ENCODE data around the gene TRRAP.

TRRAP gene

GRCh38 chr7:99002827-99003212 is 124.5 kb downstream of the TRRAP start:
- no peak overlapping the region for H3K4me3 ChIP-seq (ENCODE audit: low read length)
- no peaks in the 10 kb centered on the region for H3K9me3 ChIP-seq (ENCODE audit: low read length)
- no peaks in the 10 kb centered on the region for H3K4me1 ChIP-seq (ENCODE audit: insufficient read depth, low read length)
- no peak overlapping the region for H2AFZ ChIP-seq (ENCODE audit: low read depth, low read length)
- no peaks in the 10 kb centered on the region for H3K27me3 ChIP-seq (ENCODE audit: insufficient read depth, low read length)
- H3K36me3 ChIP-seq (ENCODE audit: insufficient read depth, low read length) = peaks cover 72% of the 10 kb centered on the region

GRCh38 chr7:99003419-99003818 is 125.1 kb downstream of the TRRAP start:
- no peak overlapping the region for H3K4me3 ChIP-seq (ENCODE audit: low read length)

GRCh38 chr7:99004216-99004615 is 125.9 kb downstream of the TRRAP start:
- Histone ChIP-seq H3K4me1 (ENCODE audit: insufficient read depth, low read length) (no peaks in the 10 kb centered on the region), H3K36me3 (ENCODE audit: insufficient read depth, low read length) (peaks cover 72% of the 10 kb centered on the region), H3K4me3 (ENCODE audit: low read length) (no peak overlapping the region), H3K27me3 (ENCODE audit: insufficient read depth, low read length) (no peaks in the 10 kb centered on the region), H3K9me3 (ENCODE audit: low read length) (no peaks in the 10 kb centered on the region), H2AFZ (ENCODE audit: low read depth, low read length) (no peak overlapping the region)

More at GRCh38 chr7:99003419-99003818, 125.1 kb downstream of the TRRAP start:
- H3K4me1 ChIP-seq (ENCODE audit: insufficient read depth, low read length) = no peaks in the 10 kb centered on the region
- H3K36me3 ChIP-seq (ENCODE audit: insufficient read depth, low read length) = peaks cover 73% of the 10 kb centered on the region
- no peaks in the 10 kb centered on the region for H3K9me3 ChIP-seq (ENCODE audit: low read length)
- H2AFZ ChIP-seq (ENCODE audit: low read depth, low read length) = no peak overlapping the region
- H3K27me3 ChIP-seq (ENCODE audit: insufficient read depth, low read length) = no peaks in the 10 kb centered on the region

GRCh38 chr7:99004781-99005500 is 126.6 kb downstream of the TRRAP start:
- Histone ChIP-seq H3K27me3 (ENCODE audit: insufficient read depth, low read length) (no peaks in the 10 kb centered on the region), H3K4me3 (ENCODE audit: low read length) (no peak overlapping the region), H3K36me3 (ENCODE audit: insufficient read depth, low read length) (peaks cover 74% of the 10 kb centered on the region), H3K9me3 (ENCODE audit: low read length) (no peaks in the 10 kb centered on the region), H3K4me1 (ENCODE audit: insufficient read depth, low read length) (no peaks in the 10 kb centered on the region), H2AFZ (ENCODE audit: low read depth, low read length) (no peak overlapping the region)

DNA sequence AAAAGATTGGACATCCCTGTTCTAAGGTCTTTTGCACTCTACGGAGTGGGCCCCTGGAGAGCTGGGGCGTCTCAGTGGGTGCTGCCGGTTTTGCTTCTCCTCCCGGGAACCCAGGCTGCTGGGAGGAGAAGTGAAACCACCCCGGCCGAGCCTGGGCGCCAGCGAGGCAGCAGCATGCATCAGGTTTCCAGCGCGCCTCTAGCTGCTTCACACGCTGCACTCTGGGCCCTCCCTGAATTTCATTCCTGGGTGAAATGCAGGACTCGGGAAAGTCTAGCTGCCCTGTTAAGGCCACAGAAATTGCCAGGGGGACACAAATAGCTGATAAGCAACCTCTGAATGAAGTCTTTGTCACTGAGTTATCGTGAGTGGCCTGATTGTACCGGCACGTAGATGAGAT is 127.4 kb downstream of the TRRAP start:
- Histone ChIP-seq H2AFZ (ENCODE audit: low read depth, low read length) (no peak overlapping the region), H3K4me1 (ENCODE audit: insufficient read depth, low read length) (no peaks in the 10 kb centered on the region), H3K27me3 (ENCODE audit: insufficient read depth, low read length) (no peaks in the 10 kb centered on the region), H3K4me3 (ENCODE audit: low read length) (no peak overlapping the region), H3K9me3 (ENCODE audit: low read length) (no peaks in the 10 kb centered on the region), H3K36me3 (ENCODE audit: insufficient read depth, low read length) (peaks cover 74% of the 10 kb centered on the region)

DNA sequence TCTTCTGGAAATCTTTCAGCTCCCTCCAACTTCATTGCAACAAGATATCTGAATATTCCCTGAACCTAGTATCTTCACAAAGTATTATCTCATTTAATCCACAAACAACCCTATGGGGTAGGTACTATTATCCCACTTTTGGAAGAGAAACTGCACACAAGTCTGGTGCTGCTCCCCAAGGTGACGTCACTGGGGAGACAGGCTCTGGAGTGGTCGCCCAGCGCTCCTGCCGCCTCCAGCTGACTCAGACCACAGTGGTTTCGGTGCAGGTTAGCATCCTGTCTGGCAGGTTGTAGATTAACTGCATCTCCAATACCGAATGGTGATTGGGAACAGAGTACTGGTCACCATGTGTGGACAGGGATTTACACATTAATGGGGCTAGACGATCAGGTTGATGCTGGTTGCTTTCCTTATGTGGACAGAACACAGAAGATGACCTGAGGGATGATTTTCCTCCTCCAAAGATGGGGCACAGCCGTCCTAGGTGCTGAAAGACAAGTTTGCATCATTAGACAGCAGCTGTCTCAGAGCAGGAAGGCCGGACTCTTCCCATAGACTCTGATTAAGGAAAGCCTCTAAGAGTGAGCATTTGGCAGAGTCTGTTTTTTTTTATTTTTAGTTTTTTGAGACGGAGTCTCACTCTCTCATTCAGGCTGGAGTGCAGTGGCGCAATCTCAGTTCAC is 128.6 kb downstream of the TRRAP start:
- Histone ChIP-seq H3K4me3 (ENCODE audit: low read length) (no peak overlapping the region), H3K4me1 (ENCODE audit: insufficient read depth, low read length) (no peaks in the 10 kb centered on the region), H3K27me3 (ENCODE audit: insufficient read depth, low read length) (no peaks in the 10 kb centered on the region), H3K36me3 (ENCODE audit: insufficient read depth, low read length) (peaks cover 81% of the 10 kb centered on the region), H2AFZ (ENCODE audit: low read depth, low read length) (no peak overlapping the region), H3K9me3 (ENCODE audit: low read length) (no peaks in the 10 kb centered on the region)

- no peaks in the 10 kb centered on the region for H3K27me3 ChIP-seq (ENCODE audit: insufficient read depth, low read length)
These were observed 129.9 kb downstream of the TRRAP start for GRCh38 chr7:99008181-99008631.

DNA sequence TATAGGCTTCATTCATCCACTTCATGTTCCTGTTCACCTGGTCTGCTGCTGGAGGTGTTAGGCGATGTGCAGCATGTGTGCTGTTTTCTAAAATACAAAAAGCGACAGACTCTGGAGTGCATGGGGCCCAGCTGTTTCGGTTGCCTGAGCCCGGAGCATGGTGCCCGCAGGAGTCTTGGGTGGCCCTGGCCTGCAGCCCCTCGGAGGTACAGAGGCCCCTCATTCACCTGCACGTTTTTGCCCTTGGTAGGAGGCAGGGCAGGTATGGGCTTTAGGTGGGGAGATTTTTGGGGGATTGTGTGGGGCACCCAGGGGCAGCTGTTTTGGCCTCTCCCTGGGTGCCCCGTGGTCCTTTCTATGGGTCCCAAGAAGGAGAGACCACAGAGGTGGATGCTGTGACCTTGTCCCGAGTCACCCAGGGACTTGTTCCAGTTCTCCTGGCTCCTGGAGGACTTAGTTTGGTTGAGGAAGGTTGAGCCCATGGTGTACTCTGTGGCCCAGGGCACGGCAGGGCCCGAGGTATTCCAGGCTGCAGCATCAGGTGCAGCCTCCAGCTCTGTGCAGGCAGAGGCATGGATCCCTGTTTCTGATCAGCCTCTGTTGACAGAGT is 130.7 kb downstream of the TRRAP start:
- peaks cover 85% of the 10 kb centered on the region for H3K36me3 ChIP-seq (ENCODE audit: insufficient read depth, low read length)

More at GRCh38 chr7:99008181-99008631, 129.9 kb downstream of the TRRAP start:
- no peaks in the 10 kb centered on the region for H3K4me1 ChIP-seq (ENCODE audit: insufficient read depth, low read length)
- no peak overlapping the region for H2AFZ ChIP-seq (ENCODE audit: low read depth, low read length)
- H3K36me3 ChIP-seq (ENCODE audit: insufficient read depth, low read length) = peaks cover 81% of the 10 kb centered on the region
- no peaks in the 10 kb centered on the region for H3K9me3 ChIP-seq (ENCODE audit: low read length)
- no peak overlapping the region for H3K4me3 ChIP-seq (ENCODE audit: low read length)

DNA sequence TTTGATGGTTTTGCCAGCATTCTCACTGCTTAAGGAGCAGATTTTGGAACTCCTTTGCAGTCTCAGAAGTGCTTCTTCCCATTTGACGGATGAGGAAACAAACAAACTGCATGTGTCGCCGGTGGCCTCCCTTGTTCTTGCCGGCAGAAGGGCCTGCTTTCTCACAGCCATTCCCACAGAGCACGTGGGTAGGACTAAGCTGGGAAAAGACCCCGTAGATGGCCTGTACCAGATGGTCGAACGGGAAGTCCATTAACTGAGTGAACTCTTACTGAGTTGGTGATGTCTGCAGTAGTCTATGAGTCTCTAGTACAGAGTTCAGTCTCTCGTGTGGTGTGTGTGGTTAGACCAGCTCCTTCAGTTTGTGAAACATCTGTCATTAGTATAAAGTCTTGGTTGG is 131.9 kb downstream of the TRRAP start:
- H3K36me3 ChIP-seq (ENCODE audit: insufficient read depth, low read length) = peaks cover 84% of the 10 kb centered on the region
- H3K4me1 ChIP-seq (ENCODE audit: insufficient read depth, low read length) = no peaks in the 10 kb centered on the region
- no peak overlapping the region for H2AFZ ChIP-seq (ENCODE audit: low read depth, low read length)
- peaks cover 4% of the 10 kb centered on the region for H3K9me3 ChIP-seq (ENCODE audit: low read length)
- H3K27me3 ChIP-seq (ENCODE audit: insufficient read depth, low read length) = no peaks in the 10 kb centered on the region
- H3K4me3 ChIP-seq (ENCODE audit: low read length) = no peak overlapping the region

More for the DNA sequence above, 130.7 kb downstream of the TRRAP start:
- Histone ChIP-seq H3K27me3 (ENCODE audit: insufficient read depth, low read length) (no peaks in the 10 kb centered on the region), H3K9me3 (ENCODE audit: low read length) (no peaks in the 10 kb centered on the region), H3K4me3 (ENCODE audit: low read length) (no peak overlapping the region), H2AFZ (ENCODE audit: low read depth, low read length) (no peak overlapping the region), H3K4me1 (ENCODE audit: insufficient read depth, low read length) (no peaks in the 10 kb centered on the region)

GRCh38 chr7:99011341-99011705 is 133.0 kb downstream of the TRRAP start:
- Histone ChIP-seq H3K4me3 (ENCODE audit: low read length) (no peak overlapping the region), H3K27me3 (ENCODE audit: insufficient read depth, low read length) (no peaks in the 10 kb centered on the region), H3K4me1 (ENCODE audit: insufficient read depth, low read length) (no peaks in the 10 kb centered on the region), H3K36me3 (ENCODE audit: insufficient read depth, low read length) (peaks cover 79% of the 10 kb centered on the region), H2AFZ (ENCODE audit: low read depth, low read length) (no peak overlapping the region), H3K9me3 (ENCODE audit: low read length) (peaks cover 4% of the 10 kb centered on the region)

GRCh38 chr7:99011706-99012404 is 133.5 kb downstream of the TRRAP start:
- Histone ChIP-seq H3K36me3 (ENCODE audit: insufficient read depth, low read length) (peaks cover 76% of the 10 kb centered on the region), H2AFZ (ENCODE audit: low read depth, low read length) (no peak overlapping the region), H3K4me3 (ENCODE audit: low read length) (no peak overlapping the region), H3K4me1 (ENCODE audit: insufficient read depth, low read length) (no peaks in the 10 kb centered on the region), H3K9me3 (ENCODE audit: low read length) (peaks cover 4% of the 10 kb centered on the region), H3K27me3 (ENCODE audit: insufficient read depth, low read length) (no peaks in the 10 kb centered on the region)

- H3K27me3 ChIP-seq (ENCODE audit: insufficient read depth, low read length) = no peaks in the 10 kb centered on the region
- H3K4me3 ChIP-seq (ENCODE audit: low read length) = no peak overlapping the region
- H2AFZ ChIP-seq (ENCODE audit: low read depth, low read length) = no peak overlapping the region
- peaks cover 73% of the 10 kb centered on the region for H3K36me3 ChIP-seq (ENCODE audit: insufficient read depth, low read length)
- H3K9me3 ChIP-seq (ENCODE audit: low read length) = peaks cover 4% of the 10 kb centered on the region
- no peaks in the 10 kb centered on the region for H3K4me1 ChIP-seq (ENCODE audit: insufficient read depth, low read length)
These were observed 134.4 kb downstream of the TRRAP start for GRCh38 chr7:99012722-99013121.
